Measurements from ENCODE around the gene SAGE1.
A peak's percentile ranks its signal among the peaks of the same experiment; 100 is the strongest.
"Not testable (repeated sequence)": the region's sequence is repeated elsewhere in the genome, so short reads cannot be mapped to it uniquely, and the experiment has no call there.

SAGE1 gene

GRCh38 chrX:135893294-135893817, at the start of gene SAGE1, which contains the start of gene CT45A10:
TSS of gene SAGE1 (plus strand) at chrX:135893716. CDS start at chrX:135896243, 2,527 bp downstream.
TSS of gene CT45A10 (minus strand) at chrX:135893444. CDS start at chrX:135885344, 8,100 bp downstream.
- no peak for DNase-seq

- not testable (repeated sequence) for DNase-seq
These were observed 39.1 kb upstream of the SAGE1 start, which contains the start of gene CT45A8 for GRCh38 chrX:135854438-135854837. TSS of gene CT45A8 (minus strand) at chrX:135854538. CDS start at chrX:135850783, 3,755 bp downstream.

DNA sequence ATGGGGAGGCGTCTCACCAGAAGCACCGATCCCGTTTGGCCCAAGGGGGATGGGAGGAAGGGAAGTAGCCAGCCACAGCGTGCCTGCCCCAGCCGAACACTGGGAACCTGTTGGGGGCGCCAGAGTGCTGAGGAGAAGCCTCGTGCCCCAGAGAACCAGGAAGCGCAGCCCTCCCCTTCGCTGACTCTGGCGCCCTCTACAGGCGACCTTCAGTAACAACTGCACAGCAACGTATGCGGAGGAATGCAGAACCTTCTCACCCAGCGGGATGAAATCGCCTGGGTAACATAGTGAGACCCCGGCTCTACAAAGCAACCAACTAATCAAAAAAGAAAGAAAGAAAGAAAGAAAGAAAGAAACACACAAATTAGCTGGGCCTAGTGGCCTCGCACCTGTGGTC, 21.8 kb upstream of the SAGE1 start, which contains the start of gene CT45A9:
CT45A9 (minus strand) TSS at position 101 of the 400 bp plus-strand sequence. CDS start 3,751 bp downstream, outside the sequence.
- DNase-seq, result not testable (repeated sequence)

- DNase-seq, result not testable (repeated sequence)
These were observed 10.8 kb upstream of the SAGE1 start for GRCh38 chrX:135882741-135883140.

DNA sequence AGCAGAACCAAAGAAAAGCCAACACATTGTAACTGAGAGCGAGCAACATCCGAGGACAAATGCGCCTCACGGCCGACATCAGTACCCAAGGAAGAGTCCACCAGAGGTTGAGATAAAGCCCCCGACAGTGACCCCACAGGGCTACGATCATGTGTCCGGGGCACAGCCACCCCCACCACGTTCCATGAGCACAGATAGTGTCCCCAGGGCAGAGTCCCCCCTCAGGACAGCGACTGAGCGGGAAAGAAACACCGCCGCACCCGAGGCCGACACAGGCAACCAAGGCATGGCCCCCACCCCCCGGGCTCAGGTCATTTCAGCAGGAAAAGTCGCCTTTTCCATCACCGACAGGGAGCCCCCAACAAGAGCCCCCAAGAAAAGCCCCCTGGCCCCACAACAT, 5.3 kb upstream of the SAGE1 start:
- DNase-seq, result not testable (repeated sequence)

DNA sequence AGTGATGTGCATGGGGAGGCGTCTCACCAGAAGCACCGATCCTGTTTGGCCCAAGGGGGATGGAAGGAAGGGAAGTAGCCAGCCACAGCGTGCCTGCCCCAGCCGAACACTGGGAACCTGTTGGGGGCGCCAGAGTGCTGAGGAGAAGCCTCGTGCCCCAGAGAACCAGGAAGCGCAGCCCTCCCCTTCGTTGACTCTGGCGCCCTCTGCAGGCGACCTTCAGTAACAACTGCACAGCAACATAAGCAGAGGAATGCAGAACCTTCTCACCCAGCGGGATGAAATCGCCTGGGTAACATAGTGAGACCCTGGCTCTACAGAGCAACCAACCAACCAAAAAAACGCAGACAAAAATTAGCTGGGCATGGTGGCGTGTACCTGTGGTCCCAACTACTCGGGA, 4.5 kb upstream of the SAGE1 start:
- not testable (repeated sequence) for DNase-seq

- no peak for DNase-seq
These were observed 3.4 kb upstream of the SAGE1 start for GRCh38 chrX:135890087-135890585.

GRCh38 chrX:135892781-135893180, 735 bp upstream of the SAGE1 start:
- DNase-seq, result no peak

- DNase-seq, result no peak
These were observed 16.7 kb downstream of the SAGE1 start for GRCh38 chrX:135910251-135910650.

- DNase-seq, result no peak
These were observed 20.9 kb downstream of the SAGE1 start for GRCh38 chrX:135914404-135914803.

GRCh38 chrX:135920516-135920915, 27.0 kb downstream of the SAGE1 start:
- DNase-seq, result not testable (repeated sequence)

DNA sequence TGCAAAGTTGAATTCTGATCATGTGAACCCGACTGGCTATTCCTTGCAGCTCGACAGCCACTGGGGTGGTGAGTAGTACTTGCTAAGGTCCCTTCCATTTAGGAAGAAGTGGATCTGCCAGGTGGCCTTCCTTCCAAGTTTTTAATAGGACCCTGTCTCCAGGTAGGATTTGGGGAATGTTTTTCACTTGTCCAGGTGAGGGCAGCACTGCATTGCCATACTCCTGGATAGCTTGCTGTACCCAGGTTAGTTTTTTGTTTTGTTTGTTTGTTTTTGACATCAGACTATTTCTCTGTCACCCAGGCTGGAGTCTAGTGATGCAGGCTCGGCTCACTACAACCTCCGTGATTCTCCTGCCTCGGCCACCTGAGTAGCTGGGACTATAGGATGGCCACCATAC, 29.8 kb downstream of the SAGE1 start:
- no peak for DNase-seq

- DNase-seq, result no peak
These were observed 34.4 kb downstream of the SAGE1 start for GRCh38 chrX:135927897-135928296.

GRCh38 chrX:135931644-135932487, 38.4 kb downstream of the SAGE1 start:
- DNase-seq, result peak; percentile 3

GRCh38 chrX:135944486-135944885, 51.0 kb downstream of the SAGE1 start:
- DNase-seq, result no peak

- DNase-seq, result no peak
These were observed 57.8 kb downstream of the SAGE1 start for GRCh38 chrX:135951291-135951690.
